PFSK-1 (cell line): Measurements from ENCODE around the gene LRMDA.

Experiments used
- FOXP2 ChIP-seq: optimal IDR thresholded peaks from 2 replicates; pipeline ENCODE3; 2011; ENCODE audit warnings: borderline replicate concordance, control low read depth, inconsistent platforms; ENCODE audit not compliant: insufficient read depth; ENCODE audit errors: extremely low read length, extremely low read depth
- POLR2AphosphoS5 ChIP-seq: IDR thresholded peaks from 2 replicates; pipeline ENCODE4 v1.6.1; 2012; ENCODE audit warnings: low read depth, mild to moderate bottlenecking, control low read depth, low read length, moderate library complexity
- REST ChIP-seq, 2 experiments: IDR thresholded peaks; 2 replicates each; pipeline versions ENCODE4 v1.6.1 to v1.8.0; 2011 to 2012; ENCODE audit warnings: low read depth in 2 of 2, low read length in 2 of 2, control low read depth in 1 of 2, inconsistent platforms in 1 of 2, mild to moderate bottlenecking in 1 of 2, moderate library complexity in 1 of 2; ENCODE audit not compliant: insufficient read depth in 1 of 2
- SIN3A ChIP-seq: IDR thresholded peaks from 2 replicates; pipeline ENCODE4 v1.6.1; 2012; ENCODE audit warnings: mild to moderate bottlenecking, low read length, moderate library complexity, borderline replicate concordance; ENCODE audit not compliant: insufficient read depth
- TAF1 ChIP-seq: IDR thresholded peaks from 2 replicates; pipeline ENCODE4 v1.6.1; 2012; ENCODE audit warnings: low read length, control low read depth, borderline replicate concordance; ENCODE audit not compliant: insufficient read depth

The LRMDA gene

GRCh38 chr10:75726522-75727483 lies 295.4 kb downstream of the LRMDA start:
- no peak for TF ChIP-seq TAF1
- TF ChIP-seq SIN3A = no peak
- no peak for TF ChIP-seq POLR2AphosphoS5
- no peak for TF ChIP-seq FOXP2
- no peak for TF ChIP-seq REST (IDR thresholded peaks at IDR 0.05; ENCODE audit: insufficient read depth in 1 of 2, low read depth in 2 of 2, low read length in 2 of 2)

- TF ChIP-seq TAF1 = no peak
- no peak for TF ChIP-seq SIN3A
- TF ChIP-seq POLR2AphosphoS5 = no peak
- TF ChIP-seq FOXP2 = no peak
- TF ChIP-seq REST (IDR thresholded peaks at IDR 0.05; ENCODE audit: insufficient read depth in 1 of 2, low read depth in 2 of 2, low read length in 2 of 2) = no peak
These were observed 299.4 kb downstream of the LRMDA start for GRCh38 chr10:75730847-75731246.

- TF ChIP-seq TAF1 = no peak
- TF ChIP-seq SIN3A = no peak
- no peak for TF ChIP-seq REST (IDR thresholded peaks at IDR 0.05; ENCODE audit: insufficient read depth in 1 of 2, low read depth in 2 of 2, low read length in 2 of 2)
- no peak for TF ChIP-seq POLR2AphosphoS5
- no peak for TF ChIP-seq FOXP2
These were observed 301.9 kb downstream of the LRMDA start for GRCh38 chr10:75733135-75733890.

GRCh38 chr10:75736151-75736640 lies 304.8 kb downstream of the LRMDA start:
- TF ChIP-seq POLR2AphosphoS5 (no peak), TAF1 (no peak)

- TF ChIP-seq POLR2AphosphoS5 = no peak
- no peak for TF ChIP-seq SIN3A
- TF ChIP-seq TAF1 = no peak
- TF ChIP-seq REST (IDR thresholded peaks at IDR 0.05; ENCODE audit: insufficient read depth in 1 of 2, low read depth in 2 of 2, low read length in 2 of 2) = no peak
These were observed 305.6 kb downstream of the LRMDA start for GRCh38 chr10:75736889-75737579.
